Measurements from ENCODE around the gene CYP19A1.

Gene CYP19A1

DNA sequence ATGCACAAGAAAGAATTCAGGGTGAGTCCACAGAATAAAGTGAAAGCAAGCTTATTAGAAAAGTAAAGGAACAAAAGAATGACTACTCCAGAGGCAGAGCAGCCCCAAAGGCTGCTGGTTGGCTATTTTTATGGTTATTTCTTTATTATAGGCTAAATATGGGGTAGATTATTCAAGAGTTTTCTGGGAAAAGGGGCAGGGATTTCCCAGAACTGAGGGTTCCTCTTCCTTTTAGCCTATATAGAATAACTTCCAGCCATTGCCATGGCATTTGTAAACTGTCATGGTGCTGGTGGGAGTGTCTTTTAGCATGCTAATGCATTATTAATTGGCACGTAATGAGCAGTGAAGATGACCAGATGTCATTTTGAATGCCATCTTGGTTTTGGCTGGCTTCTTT, 16.7 kb upstream of the CYP19A1 start:
- Histone ChIP-seq H4K20me1 (ENCODE audit: insufficient read depth, low read length) (no peaks in the 10 kb centered on the region), H3K27ac (ENCODE audit: low read length) (no peak overlapping the region), H3K9me3 (ENCODE audit: insufficient read depth, low read length) (no peaks in the 10 kb centered on the region), H3K9ac (ENCODE audit: low read length) (no peak overlapping the region), H3K4me3 (ENCODE audit: low read length) (no peak overlapping the region), H3K36me3 (replicated peaks; ENCODE audit: low read depth, low read length) (no peaks in the 10 kb centered on the region), H3K4me2 (ENCODE audit: low read length) (no peak overlapping the region), H3K79me2 (ENCODE audit: low read length) (no peaks in the 10 kb centered on the region), H3K27me3 (ENCODE audit: low read depth, low read length) (no peaks in the 10 kb centered on the region; the same call in 1 of the 2 replicates), H2AFZ (ENCODE audit: low read depth, low read length) (no peak overlapping the region), H3K4me1 (ENCODE audit: low read length) (0 out of 2 replicates have a peak, but pooled peaks cover 4% of the 10 kb centered on the region)
- TF ChIP-seq EZH2phosphoT487 (IDR thresholded peaks at IDR 0.05; ENCODE audit: low read depth) = no peak
- no peak for TF ChIP-seq CTCF (IDR thresholded peaks at IDR 0.05; ENCODE audit: low read depth, low read length)

GRCh38 chr15:51353976-51354375, 15.6 kb upstream of the CYP19A1 start:
- peaks cover 6% of the 10 kb centered on the region for H3K4me1 ChIP-seq (ENCODE audit: low read length)
- H3K9ac ChIP-seq (ENCODE audit: low read length) = no peak overlapping the region
- no peak overlapping the region for H3K4me2 ChIP-seq (ENCODE audit: low read length)
- TF ChIP-seq EZH2phosphoT487 (IDR thresholded peaks at IDR 0.05; ENCODE audit: low read depth) = no peak
- no peak for TF ChIP-seq CTCF (IDR thresholded peaks at IDR 0.05; ENCODE audit: low read depth, low read length)
- H2AFZ ChIP-seq (ENCODE audit: low read depth, low read length) = no peak overlapping the region
- H4K20me1 ChIP-seq (ENCODE audit: insufficient read depth, low read length) = no peaks in the 10 kb centered on the region
- H3K79me2 ChIP-seq (ENCODE audit: low read length) = no peaks in the 10 kb centered on the region
- H3K27ac ChIP-seq (ENCODE audit: low read length) = no peak overlapping the region
- H3K27me3 ChIP-seq (ENCODE audit: low read depth, low read length) = no peaks in the 10 kb centered on the region; the same call in 1 of the 2 replicates
- no peak overlapping the region for H3K4me3 ChIP-seq (ENCODE audit: low read length)
- no peaks in the 10 kb centered on the region for H3K9me3 ChIP-seq (ENCODE audit: insufficient read depth, low read length)
- H3K36me3 ChIP-seq (replicated peaks; ENCODE audit: low read depth, low read length) = no peaks in the 10 kb centered on the region

DNA sequence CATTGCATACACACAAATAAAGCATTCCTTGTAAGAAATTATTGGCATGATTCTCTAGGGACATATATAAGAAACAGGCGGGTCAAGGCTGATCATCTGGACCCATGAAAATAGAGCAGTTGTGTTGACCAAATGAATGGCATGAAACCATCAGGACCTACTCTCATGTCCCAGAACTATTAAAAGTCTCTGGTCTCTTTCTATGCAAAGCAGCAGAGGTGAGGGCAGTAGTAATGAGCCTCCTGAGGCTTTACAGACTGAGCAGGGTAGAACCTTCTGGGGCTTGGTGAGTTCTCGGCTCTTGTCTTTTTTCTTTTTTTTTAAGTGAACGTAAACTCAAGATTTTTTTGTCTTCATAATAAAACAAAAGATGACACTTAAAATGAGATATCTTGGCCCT, 12.3 kb upstream of the CYP19A1 start:
- peaks cover 16% of the 10 kb centered on the region for H3K4me1 ChIP-seq (ENCODE audit: low read length)
- H3K9me3 ChIP-seq (ENCODE audit: insufficient read depth, low read length) = no peaks in the 10 kb centered on the region
- no peak overlapping the region for H3K27ac ChIP-seq (ENCODE audit: low read length)
- H3K4me2 ChIP-seq (ENCODE audit: low read length) = no peak overlapping the region
- H3K27me3 ChIP-seq (ENCODE audit: low read depth, low read length) = no peaks in the 10 kb centered on the region; the same call in 1 of the 2 replicates
- H3K9ac ChIP-seq (ENCODE audit: low read length) = no peak overlapping the region
- no peaks in the 10 kb centered on the region for H4K20me1 ChIP-seq (ENCODE audit: insufficient read depth, low read length)
- no peaks in the 10 kb centered on the region for H3K36me3 ChIP-seq (replicated peaks; ENCODE audit: low read depth, low read length)
- TF ChIP-seq EZH2phosphoT487 (IDR thresholded peaks at IDR 0.05; ENCODE audit: low read depth) = no peak
- no peak for TF ChIP-seq CTCF (IDR thresholded peaks at IDR 0.05; ENCODE audit: low read depth, low read length)
- no peaks in the 10 kb centered on the region for H3K79me2 ChIP-seq (ENCODE audit: low read length)
- H2AFZ ChIP-seq (ENCODE audit: low read depth, low read length) = no peak overlapping the region
- H3K4me3 ChIP-seq (ENCODE audit: low read length) = no peak overlapping the region

DNA sequence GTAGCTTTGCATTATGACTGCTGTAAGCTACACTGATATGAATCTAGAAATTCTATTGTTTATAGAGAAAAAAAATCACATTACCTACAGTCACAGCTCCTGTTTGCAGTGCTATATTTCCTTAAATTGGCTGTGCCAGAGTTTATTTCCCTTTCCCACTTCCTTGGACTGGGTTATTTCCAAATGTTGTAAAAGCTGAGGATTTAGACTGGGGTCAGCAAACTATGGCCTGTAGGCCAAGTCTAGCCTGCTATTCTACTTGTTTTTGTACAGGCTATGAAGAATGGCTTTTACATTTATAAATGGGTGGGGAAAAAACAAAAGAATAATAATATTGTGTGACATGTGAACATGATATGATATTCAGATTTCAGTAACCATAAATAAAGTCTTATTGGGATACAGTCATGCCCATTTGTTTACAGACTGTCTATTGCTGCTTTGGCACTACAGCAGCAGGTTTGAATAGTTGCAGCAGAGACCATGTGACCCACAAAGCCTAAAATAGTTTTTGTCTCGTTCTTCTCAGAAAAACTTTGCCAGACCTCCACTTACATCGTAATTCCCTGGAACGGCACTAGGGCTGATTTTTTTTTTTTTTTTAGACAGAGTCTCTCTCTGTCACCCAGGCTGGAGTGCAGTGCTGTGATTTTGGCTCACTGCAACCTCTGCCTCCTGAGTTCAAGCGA, 10.9 kb upstream of the CYP19A1 start:
- H3K27ac ChIP-seq (ENCODE audit: low read length) = no peak overlapping the region
- H3K79me2 ChIP-seq (ENCODE audit: low read length) = no peaks in the 10 kb centered on the region
- H3K4me2 ChIP-seq (ENCODE audit: low read length) = peak overlapping the region; percentile 39
- no peaks in the 10 kb centered on the region for H3K36me3 ChIP-seq (replicated peaks; ENCODE audit: low read depth, low read length)
- peaks cover 16% of the 10 kb centered on the region for H3K4me1 ChIP-seq (ENCODE audit: low read length)
- H4K20me1 ChIP-seq (ENCODE audit: insufficient read depth, low read length) = no peaks in the 10 kb centered on the region
- H2AFZ ChIP-seq (ENCODE audit: low read depth, low read length) = peak overlapping the region; percentile 78
- H3K27me3 ChIP-seq (ENCODE audit: low read depth, low read length) = no peaks in the 10 kb centered on the region; the same call in 1 of the 2 replicates
- H3K9me3 ChIP-seq (ENCODE audit: insufficient read depth, low read length) = no peaks in the 10 kb centered on the region
- H3K9ac ChIP-seq (ENCODE audit: low read length) = no peak overlapping the region
- no peak overlapping the region for H3K4me3 ChIP-seq (ENCODE audit: low read length)
- TF ChIP-seq CTCF (IDR thresholded peaks at IDR 0.05; ENCODE audit: low read depth, low read length) (no peak), EZH2phosphoT487 (IDR thresholded peaks at IDR 0.05; ENCODE audit: low read depth) (no peak)

Measured in OCI-LY3 (cell line).